GM18858 (cell line): ENCODE measurements around the gene SCARF2.
"Not testable (repeated sequence)": the region's sequence is repeated elsewhere in the genome, so short reads cannot be mapped to it uniquely, and the experiment has no call there.

Experiments used
- ATAC-seq: cut with Tn5 transposase; IDR thresholded peaks from one replicate; pipeline ENCODE4 v1.9.1; 2021; ENCODE audit not compliant: unreplicated experiment

SCARF2 gene

DNA sequence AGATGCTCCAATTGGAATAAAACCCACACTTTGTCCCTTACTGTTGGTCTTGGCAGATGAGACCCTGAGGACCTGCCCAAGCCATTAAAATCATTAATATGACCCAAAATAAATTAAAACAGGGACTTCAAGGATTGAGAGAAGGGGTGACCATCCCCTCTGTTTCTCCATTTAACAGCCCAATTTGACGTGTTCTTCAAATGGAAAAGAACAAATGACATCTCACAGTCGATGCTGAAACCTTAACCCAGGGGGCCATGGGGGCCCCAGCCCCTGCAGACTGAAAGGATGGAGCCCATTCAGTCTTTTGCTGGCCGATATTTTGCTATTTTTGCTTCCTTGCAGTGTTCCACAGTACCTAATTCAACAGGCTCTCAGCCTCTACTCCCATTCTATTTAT lies 23.2 kb downstream of the SCARF2 start:
- ATAC-seq: no peak

DNA sequence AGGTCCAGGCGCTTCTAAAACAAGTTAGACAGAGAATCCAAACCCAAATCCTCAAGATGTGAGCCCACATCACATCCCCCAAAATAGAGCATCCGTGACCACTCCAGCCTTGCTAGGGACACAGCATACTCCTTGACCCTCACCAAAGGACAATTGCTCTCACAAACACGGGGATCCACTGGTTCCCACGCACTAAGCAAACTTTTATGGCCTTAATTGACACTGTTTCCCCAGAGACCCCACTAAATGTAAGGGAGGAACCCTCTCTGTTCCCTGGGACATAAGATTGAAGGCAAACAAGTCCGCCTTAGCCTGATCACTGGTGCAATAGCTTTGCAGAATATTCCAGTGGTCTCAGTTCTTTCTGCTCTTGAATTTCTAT lies 23.6 kb downstream of the SCARF2 start:
- no peak for ATAC-seq

DNA sequence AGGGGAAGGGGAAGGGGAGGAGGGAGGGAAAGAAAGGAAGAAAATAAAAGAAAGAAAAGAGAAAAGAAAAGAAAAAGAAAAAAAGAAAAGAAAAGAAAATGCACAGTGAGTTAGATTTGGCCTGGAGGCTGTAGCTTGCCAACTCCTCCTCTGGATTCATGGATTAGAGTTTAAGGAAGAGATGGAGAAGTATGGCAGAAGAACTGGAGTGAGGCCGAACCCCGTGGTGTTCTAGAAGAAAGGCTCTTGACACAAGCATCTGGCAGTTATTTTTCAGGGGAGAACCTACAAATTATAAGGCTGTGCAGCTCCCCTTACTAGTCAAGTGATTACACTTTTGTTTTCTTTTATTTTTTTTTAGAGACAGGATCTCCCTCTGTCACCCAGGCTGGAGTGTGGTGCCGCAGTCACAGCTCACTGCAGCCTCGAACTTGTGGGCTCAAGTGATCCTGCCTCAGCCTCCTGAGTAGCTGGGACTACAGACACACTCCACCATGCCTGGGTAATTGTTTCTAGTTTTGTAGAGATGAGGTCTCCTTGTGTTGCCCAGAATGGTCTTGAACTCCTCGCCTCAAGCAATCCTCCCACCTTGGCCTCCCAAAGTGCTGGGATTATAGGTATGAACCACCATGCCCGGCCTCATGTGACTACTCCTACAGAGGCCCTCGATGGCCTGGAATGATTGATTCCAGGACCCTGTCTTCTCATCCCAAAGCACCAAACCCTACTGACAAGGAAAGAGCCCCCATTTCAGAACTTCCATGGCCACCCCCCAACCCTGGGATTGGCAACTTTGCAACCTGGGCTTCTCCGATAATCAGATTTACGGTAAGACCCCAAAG lies 24.2 kb downstream of the SCARF2 start:
- ATAC-seq: no peak

DNA sequence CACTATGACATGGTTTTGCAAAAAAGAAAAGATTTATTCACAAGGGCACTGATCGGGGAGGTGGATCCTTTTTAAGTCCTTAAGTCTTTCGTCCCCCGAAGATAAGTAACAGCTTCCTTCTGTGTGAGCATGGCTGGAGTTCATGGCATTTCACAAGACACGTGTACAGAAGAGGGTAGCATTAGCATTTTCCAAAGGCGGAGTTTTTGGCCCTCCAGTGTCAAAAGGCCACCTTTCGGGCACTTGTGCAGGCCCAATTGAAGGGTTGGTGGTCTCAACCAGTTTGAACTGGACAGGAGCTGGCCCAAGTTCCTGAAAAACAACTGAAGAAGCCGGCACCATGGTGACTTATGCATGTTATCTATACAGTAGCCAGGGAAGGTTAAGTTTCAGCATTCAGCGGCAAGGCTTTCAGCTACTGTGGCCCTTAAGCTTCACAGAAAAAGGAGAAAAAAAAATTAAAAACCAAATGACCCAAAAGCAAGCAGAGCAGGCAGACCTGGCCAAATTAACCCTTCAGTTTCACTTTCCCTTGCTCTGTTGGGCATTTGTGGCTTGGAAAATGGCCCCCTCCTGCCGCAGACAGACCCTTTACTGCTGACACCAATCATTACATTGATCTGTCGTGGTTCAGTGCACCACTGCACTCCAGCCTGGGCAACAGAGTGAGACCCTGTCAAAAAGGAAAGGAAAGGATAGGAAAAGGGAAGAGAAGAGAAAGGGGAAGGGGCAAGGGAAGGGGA lies 25.0 kb downstream of the SCARF2 start:
- ATAC-seq: no peak

DNA sequence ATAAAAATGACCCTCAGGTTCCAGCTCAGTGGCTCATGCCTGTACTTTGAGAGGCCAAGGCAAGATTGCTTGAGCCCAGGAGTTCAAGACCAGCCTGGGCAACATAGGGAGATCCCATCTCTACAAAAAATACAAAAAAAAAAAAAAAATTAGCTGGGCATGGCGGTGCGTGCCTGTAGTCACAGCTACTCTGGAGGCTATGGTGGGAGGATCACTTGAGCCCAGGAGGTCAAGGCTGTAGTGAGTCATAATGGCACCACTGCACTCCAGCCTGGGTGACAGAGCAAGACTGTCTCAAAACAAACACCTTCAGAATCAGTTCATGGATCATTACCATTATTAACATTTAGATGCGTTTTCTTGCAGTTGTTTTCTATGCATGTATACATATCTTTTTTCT lies 28.2 kb downstream of the SCARF2 start:
- ATAC-seq: not testable (repeated sequence)

DNA sequence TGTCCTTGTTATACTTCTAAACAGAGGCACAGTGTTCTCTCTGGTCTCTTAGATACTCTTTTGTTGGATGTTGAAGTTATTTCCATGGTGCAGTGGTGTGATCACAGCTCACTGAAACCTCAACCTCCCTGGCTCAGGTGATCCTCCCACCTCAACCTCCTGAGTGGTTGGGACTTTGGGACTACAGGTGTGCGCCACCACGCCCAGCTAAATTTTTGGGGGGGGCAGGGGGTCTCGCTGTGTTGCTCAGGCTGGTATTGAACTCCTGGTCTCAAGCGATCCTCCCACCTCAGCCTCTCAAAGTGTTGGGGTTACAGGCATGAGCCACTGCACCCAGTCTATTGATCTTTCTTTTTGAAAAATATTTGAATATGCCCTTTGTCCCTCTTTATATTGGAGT lies 28.7 kb downstream of the SCARF2 start:
- no peak for ATAC-seq

DNA sequence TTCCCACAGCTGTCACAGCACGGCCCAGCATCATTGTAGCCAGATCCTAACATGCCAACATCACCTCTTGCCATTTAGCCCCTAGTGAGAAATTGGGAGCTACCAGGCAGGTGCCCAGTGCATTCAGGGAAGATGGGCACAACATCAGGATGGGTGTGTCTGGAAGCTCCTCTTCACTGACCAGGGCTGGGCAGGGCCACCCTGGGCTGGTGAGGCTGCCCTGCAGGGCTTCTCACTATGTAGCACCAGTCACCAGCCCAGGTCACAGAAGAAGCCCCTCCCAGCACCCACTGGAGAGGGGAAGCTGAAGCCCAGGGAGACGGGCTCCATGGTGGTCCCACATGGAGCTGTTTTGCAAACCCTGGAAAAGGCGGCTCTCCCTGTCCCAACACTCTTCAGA lies 29.8 kb downstream of the SCARF2 start:
- no peak for ATAC-seq

DNA sequence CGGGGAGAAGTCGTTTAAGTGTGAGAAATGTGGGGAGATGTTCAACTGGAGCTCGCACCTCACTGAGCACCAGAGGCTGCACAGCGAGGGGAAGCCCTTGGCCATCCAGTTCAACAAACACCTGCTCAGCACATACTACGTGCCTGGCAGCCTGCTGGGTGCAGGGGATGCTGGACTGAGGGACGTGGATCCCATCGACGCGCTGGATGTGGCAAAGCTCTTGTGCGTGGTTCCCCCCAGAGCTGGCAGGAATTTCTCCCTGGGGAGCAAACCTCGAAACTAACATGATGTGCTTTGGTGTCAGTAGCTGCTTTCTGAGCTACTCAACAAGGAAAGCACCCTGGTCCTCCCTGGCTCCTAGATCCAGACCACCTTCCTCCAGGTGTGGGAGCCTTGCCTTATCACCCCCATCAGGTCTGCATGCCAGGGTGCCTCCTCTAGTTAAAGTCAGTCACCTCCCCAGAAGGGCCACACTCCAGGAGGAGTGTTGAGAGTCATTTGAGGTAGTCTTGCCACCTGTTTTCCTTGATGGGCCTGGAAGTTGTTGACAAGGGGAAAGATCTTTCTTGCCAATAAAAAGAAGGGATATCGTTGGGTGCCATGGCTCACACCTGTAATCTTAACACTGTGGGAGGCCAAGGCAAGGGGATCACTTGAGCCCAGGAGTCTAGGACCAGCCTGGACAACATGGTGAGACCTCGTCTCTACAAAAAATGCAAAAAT lies 30.8 kb downstream of the SCARF2 start:
- ATAC-seq: no peak

DNA sequence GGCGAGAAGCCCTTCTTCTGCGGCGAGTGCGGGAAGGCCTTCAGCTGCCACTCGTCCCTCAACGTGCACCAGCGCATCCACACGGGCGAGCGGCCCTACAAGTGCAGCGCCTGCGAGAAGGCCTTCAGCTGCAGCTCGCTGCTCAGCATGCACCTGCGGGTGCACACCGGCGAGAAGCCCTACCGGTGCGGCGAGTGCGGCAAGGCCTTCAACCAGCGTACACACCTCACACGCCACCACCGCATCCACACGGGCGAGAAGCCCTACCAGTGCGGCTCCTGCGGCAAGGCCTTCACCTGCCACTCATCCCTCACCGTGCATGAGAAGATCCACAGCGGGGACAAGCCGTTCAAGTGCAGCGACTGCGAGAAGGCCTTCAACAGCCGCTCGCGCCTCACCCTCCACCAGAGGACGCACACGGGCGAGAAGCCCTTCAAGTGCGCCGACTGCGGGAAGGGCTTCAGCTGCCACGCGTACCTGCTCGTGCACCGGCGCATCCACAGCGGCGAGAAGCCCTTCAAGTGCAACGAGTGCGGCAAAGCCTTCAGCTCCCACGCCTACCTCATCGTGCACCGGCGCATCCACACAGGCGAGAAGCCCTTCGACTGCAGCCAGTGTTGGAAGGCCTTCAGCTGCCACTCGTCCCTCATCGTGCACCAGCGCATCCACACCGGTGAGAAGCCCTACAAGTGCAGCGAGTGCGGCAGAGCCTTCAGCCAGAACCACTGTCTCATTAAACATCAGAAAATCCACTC lies 31.5 kb downstream of the SCARF2 start:
- ATAC-seq: no peak

DNA sequence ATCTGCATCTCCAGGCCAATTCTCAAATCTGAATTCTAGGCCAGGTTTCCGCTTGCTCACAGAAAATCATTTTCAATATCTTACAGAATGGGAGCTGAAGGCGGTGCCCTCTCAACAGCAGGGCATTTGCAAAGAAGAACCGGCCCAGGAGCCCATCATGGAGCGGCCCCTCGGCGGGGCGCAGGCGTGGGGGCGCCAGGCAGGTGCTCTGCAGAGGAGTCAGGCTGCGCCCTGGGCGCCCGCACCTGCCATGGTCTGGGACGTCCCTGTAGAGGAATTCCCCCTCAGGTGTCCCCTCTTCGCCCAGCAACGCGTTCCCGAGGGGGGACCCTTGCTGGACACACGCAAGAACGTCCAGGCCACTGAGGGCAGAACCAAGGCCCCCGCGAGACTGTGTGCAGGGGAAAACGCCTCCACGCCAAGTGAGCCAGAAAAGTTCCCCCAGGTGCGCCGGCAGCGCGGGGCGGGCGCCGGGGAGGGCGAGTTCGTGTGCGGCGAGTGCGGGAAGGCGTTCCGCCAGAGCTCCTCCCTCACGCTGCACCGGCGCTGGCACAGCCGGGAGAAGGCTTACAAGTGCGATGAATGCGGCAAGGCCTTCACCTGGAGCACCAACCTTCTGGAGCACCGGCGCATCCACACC lies 32.2 kb downstream of the SCARF2 start:
- no peak for ATAC-seq

DNA sequence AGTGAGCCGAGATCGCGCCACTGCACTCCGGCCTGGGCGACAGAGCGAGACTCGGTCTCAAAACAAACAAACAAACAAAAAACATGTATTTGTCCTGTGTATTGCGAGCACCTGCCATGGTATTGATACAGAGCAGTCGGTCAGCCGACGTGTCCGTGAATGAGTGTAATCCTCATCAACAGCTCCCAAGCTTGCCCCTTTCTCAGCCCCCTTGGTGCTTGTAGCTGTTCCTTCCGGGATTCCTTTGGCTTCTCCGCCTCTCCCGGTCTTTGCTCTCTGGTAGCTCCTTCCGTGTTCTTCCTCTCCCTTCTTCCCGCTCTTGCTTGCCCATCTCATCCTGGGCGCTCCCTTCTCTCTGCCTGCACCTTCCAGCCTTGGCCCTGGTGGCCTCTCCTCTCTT lies 32.7 kb downstream of the SCARF2 start:
- no peak for ATAC-seq

DNA sequence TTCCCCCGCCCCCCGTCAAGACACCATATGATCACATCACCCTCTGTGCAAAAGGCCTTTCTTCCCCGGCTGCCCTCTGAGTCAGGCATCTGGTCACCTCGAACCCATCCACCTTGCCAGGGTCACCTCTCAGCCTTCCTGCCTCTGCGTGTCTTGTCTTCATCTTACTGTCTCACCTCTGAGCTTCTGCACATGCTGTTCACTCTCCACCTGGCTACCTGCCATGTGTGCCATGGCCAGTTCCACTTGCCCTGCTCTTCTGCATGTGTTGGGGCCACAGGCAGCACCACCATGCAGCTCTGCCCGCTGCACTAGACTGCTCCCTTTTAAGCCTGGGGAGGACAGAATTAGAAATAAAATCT lies 33.9 kb downstream of the SCARF2 start:
- no peak for ATAC-seq

DNA sequence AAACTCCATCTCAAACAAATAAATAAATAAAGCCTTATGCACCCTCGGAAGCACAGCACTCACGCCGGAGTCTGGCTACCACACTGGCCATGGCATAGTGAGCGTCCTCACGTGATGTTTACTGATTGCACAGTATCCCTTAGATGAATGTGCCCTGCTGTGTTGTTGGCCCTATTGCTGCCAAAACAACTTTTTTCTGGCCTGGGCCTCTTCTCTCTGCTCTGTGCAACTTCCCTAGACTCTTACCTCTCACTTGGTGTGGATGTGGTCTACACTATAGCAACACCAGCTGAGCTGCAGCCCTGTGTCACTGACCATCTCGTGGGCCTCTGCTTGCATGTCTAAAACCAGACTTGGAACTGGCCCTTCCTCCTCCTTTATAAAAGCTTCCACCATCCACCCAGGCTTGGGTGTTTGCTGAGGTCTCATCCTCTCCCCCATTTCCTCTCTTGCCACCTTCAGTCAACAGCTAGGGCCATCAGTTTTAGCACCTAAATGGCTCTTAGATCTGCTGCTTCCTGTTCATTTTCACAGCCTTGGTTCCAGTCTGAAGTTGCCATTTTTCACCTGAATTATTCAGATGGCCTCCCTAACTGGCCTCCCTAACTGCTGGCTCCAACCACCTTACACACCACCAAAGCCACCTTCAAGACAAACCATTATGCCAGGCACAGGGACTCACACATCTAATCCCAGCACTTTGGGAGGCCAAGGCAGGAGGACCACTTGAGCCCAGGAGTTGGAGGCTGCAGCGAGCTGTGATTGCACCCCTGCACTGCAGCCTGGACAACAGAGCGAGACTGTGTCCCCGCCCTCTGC lies 34.5 kb downstream of the SCARF2 start:
- no peak for ATAC-seq

DNA sequence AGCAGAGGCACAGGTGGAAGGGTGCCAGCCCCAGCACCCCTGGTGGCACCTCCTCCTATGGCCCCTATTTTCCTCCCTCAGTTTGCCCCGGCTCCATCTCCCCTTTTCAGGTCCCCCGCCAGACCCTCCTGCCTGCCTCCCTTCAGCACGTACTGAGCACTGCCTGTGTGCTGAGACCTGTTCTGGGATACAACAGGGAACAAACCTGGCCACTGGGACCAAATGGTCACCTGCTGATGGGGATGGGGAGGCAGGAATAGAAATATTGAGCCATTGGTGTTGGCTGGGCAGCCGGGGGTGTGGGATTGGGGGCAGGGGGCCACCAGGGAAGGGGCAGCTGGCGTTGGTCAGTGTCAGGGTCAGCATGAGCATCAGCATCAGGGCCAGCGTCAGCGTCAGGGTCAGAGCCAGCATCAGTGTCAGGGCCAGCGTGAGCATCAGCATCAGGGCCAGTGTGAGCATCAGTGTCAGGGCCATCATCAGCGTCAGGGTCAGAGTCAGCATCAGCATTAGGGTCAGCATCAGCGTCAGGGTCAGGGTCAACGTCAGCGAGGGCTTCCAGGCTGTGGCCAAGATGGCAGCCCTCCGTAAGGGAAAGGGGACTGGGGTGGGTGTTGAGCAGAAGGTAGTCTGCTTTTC lies 36.1 kb downstream of the SCARF2 start:
- no peak for ATAC-seq

DNA sequence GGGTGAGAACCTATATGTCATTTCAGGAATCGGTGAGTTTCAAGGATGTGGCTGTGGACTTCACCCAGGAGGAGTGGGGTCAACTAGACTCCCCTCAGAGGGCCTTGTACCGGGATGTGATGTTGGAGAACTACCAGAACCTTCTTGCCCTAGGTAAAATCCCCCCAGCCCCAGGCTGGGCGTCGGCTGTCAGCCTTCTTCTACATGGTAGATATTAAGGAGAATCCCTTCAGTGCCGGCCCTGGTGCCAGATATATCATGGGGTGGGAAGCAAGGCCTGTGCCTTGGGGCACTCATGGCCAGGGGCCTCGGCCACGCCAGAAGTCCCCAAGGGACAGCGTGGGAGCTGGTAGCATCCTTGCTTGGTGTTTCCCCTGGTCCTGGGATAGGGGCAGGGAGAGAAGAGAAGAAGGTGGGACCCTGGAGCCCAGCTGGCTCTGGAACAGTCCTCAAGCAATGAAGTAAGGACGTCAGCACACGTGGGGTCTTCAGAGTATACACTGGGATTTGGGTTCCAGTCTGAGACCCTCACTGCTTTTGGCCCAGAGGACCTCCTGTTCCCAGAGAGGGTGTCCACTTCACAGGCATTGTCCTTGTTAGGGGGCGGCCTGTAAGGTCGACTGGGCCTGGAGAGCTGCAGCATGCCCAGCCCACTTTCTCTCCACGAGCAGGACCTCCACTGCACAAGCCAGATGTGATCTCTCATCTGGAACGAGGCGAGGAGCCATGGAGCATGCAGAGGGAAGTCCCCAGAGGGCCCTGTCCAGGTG lies 36.8 kb downstream of the SCARF2 start:
- ATAC-seq: no peak

DNA sequence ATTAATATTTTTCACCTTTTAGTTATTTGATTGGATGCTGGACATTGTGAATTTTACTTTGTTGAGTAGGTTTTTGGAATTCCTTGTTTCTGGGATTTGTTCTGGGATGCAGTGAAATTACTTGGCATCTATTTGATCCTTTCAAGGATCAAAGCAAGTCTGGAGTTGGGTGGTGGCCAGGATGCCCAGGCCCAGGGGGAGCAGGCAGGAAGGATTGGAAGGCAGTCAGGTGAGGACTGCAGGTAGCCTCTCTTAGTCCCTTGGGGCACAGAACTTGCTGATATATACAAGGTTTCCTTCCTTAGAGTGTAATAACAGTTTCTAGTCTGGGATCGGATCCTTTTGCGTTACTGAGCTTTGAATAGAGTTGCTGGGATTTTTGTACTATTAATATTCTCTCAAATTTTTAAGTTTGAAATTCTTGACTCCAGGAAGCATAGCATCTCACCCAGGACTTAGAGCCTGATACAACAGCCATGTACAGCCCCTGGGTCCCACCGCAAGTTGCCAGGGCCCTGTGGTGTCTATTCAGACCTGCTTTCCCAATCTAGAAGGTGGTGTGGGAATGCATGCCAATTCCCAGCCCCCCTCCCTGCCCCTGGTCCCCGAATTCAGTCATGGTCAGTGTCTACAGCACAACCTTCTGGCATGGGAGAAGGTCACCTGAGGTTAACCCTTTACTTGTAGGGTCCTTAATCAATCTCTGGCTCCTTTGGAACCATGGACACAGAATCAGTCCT lies 37.6 kb downstream of the SCARF2 start:
- ATAC-seq: no peak

DNA sequence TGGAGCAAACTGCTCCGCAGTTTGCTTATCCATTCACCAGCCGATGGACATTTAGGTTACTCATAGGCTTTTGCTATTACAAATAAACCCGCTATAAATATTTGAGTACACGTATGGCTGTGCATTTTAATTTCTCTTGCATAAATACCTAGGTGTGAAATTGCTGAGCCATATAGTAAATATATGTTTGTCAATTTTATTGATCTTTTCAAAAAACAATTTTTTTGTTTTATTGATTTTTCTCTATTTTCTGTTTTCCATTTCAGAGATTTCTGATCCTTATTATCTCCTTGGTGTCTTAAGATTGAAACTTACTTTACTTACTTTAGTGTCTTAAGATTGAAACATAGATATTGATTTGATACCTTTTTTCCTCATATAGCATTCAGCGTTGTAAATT lies 39.2 kb downstream of the SCARF2 start:
- ATAC-seq: no peak

DNA sequence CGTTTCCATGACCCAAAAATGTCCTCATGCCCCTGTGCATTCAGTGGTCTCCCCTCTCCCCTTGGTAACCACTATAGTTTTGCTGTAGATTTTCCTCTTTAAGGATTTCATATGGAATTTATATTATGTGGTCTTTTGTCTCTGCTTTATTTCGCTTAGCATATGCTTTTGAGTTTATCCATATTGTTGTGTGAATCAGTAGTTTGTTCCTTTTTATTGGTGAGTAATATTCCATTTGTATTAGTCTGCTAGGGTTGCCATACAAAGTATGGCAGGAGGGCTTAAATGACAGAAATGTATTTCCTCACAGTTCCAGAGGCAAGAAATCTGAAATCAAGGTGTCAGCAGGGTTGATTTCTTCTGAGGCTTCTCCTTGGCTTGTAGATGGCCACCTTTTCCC lies 40.1 kb downstream of the SCARF2 start:
- ATAC-seq: no peak
